Keratinocyte (primary cell): ENCODE data around the gene B3GNT5.
A peak's percentile ranks its signal among the peaks of the same experiment; 100 is the strongest.

Experiments
- EZH2 ChIP-seq: IDR thresholded peaks from one replicate; pipeline ENCODE4 v1.6.1; 2012; ENCODE audit warnings: inconsistent platforms, mild to moderate bottlenecking, low read length, moderate library complexity
- TF ChIP-seq, protein P1 (sequence below), 3 experiments: IDR thresholded peaks in 1 of 3; conservative IDR thresholded peaks in 1 of 3; optimal IDR thresholded peaks in 1 of 3; 2 replicates in 2 of 3; 3 replicates in 1 of 3; pipeline versions ENCODE3 to v1.5.1; 2011; ENCODE audit warnings: low read length in 3 of 3, mild to moderate bottlenecking in 3 of 3, moderate library complexity in 2 of 3, control low read depth in 1 of 3, inconsistent platforms in 1 of 3; ENCODE audit not compliant: insufficient read depth in 2 of 3; ENCODE audit errors: extremely low read depth in 1 of 3

- TF ChIP-seq, protein P1, sequence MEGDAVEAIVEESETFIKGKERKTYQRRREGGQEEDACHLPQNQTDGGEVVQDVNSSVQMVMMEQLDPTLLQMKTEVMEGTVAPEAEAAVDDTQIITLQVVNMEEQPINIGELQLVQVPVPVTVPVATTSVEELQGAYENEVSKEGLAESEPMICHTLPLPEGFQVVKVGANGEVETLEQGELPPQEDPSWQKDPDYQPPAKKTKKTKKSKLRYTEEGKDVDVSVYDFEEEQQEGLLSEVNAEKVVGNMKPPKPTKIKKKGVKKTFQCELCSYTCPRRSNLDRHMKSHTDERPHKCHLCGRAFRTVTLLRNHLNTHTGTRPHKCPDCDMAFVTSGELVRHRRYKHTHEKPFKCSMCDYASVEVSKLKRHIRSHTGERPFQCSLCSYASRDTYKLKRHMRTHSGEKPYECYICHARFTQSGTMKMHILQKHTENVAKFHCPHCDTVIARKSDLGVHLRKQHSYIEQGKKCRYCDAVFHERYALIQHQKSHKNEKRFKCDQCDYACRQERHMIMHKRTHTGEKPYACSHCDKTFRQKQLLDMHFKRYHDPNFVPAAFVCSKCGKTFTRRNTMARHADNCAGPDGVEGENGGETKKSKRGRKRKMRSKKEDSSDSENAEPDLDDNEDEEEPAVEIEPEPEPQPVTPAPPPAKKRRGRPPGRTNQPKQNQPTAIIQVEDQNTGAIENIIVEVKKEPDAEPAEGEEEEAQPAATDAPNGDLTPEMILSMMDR (optimal IDR thresholded peaks at IDR 0.05 in 1 of 3, IDR thresholded peaks at IDR 0.05 in 1 of 3, conservative IDR thresholded peaks at IDR 0.05 in 1 of 3; ENCODE audit: extremely low read depth in 1 of 3, insufficient read depth in 2 of 3, low read length in 3 of 3) = peak in 1 of 3 experiments; percentile 17
- no peak for TF ChIP-seq EZH2
Measured at GRCh38 chr3:183252118-183252782, 803 bp upstream of the B3GNT5 start.
